ENCODE results near the gene SKI.

Gene SKI

DNA sequence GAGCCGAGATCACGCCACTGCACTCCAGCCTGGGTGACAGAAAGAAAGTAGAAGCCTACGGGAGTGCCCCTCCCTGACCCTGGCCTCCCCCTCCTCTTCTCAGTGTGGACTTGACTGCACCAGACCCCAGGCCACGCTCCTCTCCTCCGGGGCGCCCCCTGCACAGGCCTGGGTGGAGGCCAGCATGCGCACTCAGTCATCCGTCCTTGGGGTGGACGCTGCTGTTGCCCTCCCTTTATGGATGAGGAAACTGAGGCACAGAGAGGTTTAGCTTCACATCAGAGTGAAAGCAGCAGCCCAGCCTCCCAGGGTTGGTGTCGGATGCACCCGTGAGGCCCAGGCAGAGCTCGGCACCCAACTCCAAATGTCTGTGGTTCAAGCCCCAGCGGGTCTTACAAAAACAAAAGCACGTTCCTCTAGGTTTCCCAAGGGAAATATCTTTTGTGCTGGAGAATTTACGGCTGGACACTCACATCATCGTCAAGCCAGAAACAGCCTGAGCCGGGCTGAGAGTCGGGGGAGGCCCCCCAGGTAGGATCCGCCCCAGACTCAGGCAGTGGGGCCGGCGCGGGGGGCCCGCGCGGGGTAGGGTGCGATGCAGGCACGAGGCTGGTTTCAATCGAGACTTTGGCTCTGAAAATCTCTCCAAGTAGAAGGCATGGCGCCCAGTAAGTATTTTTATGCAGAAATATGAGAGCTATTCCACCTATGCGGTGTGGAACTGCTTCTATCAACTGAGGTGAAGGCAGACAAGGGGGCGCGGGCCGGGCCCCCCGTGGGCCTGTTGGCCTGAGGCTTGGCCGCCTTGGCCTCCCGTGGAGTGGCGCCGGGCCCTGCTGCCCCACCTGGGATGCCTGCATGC, 126.6 kb downstream of the SKI start:
- H3K4me3 ChIP-seq (ENCODE audit: low read depth, low read length): no peak overlapping the region
- TF ChIP-seq, protein P1, sequence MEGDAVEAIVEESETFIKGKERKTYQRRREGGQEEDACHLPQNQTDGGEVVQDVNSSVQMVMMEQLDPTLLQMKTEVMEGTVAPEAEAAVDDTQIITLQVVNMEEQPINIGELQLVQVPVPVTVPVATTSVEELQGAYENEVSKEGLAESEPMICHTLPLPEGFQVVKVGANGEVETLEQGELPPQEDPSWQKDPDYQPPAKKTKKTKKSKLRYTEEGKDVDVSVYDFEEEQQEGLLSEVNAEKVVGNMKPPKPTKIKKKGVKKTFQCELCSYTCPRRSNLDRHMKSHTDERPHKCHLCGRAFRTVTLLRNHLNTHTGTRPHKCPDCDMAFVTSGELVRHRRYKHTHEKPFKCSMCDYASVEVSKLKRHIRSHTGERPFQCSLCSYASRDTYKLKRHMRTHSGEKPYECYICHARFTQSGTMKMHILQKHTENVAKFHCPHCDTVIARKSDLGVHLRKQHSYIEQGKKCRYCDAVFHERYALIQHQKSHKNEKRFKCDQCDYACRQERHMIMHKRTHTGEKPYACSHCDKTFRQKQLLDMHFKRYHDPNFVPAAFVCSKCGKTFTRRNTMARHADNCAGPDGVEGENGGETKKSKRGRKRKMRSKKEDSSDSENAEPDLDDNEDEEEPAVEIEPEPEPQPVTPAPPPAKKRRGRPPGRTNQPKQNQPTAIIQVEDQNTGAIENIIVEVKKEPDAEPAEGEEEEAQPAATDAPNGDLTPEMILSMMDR (IDR thresholded peaks at IDR 0.05; ENCODE audit: borderline replicate concordance, insufficient read depth, low read depth, low read length): no peak

DNA sequence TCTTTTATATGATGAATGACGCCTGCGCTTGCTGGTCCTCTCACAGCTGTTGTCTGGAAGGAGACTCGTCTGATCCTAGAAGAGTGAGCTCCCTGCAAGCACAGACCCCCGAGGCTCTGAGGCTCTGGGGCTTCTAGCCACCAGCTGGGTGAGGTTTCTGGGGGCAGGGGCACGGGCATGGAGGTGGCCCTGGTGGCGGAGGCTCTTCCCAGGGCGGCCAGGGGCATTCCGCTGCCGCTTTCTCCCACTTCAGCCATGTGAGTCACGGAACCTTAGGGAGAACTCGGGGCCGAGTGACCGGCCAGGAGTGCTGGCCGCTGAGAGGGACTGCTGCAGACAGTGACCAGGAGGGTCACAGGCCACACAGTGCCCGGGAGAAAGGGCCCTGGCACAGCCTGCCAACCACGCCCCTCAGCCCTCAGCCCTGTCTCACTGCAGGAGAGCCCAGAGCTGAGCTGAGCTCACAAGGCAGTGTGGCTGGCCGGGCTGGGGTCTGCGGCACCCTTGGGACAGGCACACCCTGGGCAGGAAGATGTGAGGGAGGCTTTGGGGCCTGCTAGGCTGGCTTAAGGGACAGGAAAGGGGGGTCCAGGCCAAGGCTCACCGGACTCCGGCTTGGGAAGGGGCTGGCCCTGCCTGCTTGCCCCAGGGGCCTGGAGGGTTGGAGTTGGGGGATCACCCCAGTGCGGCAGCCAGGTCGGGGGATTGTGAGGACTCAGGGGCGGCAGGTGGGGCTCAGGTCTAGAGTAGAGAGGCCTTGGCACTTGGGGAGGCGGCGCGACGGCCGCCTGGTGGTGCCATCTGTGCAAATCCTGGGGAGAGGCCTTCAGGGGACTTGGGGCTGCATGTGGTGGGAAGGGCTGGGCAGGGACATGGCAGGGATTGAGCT, 127.5 kb downstream of the SKI start:
- TF ChIP-seq, protein P1 (IDR thresholded peaks at IDR 0.05; ENCODE audit: borderline replicate concordance, insufficient read depth, low read depth, low read length): no peak
- H3K4me3 ChIP-seq (ENCODE audit: low read depth, low read length): no peak overlapping the region

DNA sequence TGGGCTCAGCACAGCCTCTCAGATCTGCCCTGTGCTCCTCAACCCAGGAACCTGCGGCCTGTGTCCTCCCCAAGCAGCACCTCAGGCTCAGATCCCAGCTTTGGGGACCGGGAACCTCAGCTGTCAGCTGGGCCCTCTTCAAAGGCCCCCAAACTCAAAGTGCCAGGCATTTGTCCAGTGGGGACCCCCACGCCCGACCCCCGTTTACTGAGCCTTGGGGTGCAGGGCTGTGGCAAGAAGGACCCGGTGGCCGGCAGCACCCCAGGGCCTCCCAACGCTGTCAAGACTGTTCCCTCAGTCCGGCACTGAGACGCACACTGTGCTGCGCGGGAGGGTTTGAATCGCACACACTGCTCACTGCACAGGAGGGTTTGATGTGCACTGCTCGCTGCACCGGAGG, 128.3 kb downstream of the SKI start:
- H3K4me3 ChIP-seq (ENCODE audit: low read depth, low read length): no peak overlapping the region
- TF ChIP-seq, protein P1 (IDR thresholded peaks at IDR 0.05; ENCODE audit: borderline replicate concordance, insufficient read depth, low read depth, low read length): no peak

DNA sequence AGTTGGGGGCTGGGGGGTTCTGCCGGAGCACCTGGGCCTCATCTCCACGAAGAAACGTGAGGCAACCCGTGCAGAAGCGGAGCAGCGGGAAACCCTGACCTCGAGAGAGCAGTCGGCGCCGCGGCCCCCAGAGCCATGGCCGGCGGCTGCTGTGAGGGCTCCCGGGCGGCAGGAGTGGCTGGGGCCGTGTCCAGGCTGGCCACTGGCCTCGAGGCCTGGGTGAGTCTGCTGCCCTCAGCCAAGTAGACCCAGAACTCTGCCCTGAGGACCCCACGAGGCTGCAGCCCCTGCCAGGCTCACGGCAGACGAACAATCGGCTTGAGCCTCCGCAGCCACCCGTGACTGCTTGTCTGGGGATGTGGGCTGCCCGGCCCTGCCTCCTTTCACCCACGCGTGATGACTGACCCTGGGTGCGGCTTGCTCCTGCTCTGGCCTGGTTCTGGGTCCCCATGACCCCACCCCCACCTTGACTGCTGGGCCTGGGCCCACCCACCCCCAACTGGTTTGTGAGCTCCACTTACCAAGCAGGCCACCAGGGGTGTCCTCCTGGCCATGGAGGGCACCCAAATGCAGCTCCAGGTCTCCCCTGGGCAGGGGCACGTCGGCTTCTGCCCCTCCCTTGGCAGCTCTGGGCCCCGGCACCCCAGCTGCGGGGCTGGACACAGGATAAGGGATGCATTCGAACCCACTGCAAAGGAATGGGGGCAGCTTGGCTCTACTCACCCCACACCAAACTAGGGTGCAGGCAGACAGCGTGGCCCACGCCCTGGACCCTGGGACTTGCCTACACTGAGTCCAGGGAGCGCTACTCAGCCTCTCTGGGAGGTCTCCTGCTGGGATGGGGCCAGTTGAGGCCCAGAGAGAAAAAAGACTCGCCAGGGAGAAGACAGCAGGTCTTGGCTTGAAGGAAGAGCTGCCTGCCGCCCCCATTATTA, 129.1 kb downstream of the SKI start:
- H3K4me3 ChIP-seq (ENCODE audit: low read depth, low read length): no peak overlapping the region
- TF ChIP-seq, protein P1 (IDR thresholded peaks at IDR 0.05; ENCODE audit: borderline replicate concordance, insufficient read depth, low read depth, low read length): no peak

DNA sequence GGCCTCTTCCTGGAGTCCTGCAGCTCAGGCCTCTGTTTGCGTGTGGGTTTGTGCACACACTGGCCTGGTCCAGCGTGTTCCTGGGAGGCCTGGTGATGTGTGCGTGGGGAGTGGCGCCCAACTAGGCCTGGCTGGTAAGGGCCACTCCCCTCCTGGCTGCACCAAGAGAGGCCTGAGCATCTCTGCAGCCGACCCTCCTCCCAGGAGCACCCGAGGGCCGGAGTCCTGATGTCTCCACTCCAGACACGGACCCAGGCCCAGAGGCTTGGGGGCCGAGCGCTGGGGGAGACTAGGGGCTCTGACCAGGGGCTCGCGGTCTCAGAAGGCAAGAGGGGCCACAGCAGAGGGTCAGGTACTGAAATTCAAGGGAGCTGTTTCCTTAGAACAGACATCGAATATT, 130.0 kb downstream of the SKI start:
- TF ChIP-seq, protein P1 (IDR thresholded peaks at IDR 0.05; ENCODE audit: borderline replicate concordance, insufficient read depth, low read depth, low read length): no peak
- H3K4me3 ChIP-seq (ENCODE audit: low read depth, low read length): no peak overlapping the region

All from GM12875 (cell line).